Smooth muscle cell (in vitro differentiated cells): ENCODE data around the gene ATOH8. TPM values are rescaled to one million over a fixed set of nuclear protein-coding genes. Genes with fewer than 3 reads are reported as not detected.

Experiments
- DNase-seq: peaks from one replicate; lab custom pipeline; 2025; ENCODE audit not compliant: unreplicated experiment; lab: John Stamatoyannopoulos, UW
- H2AFZ ChIP-seq: fragments of 200-600 bp; sonication (generic); 2 replicates; pipeline ENCODE4 v1.6.0; 2016; ENCODE audit warnings: antibody characterized with exemption, low read depth, mild to moderate bottlenecking
- H3F3A ChIP-seq: fragments of 200-600 bp; sonication (generic); 2 replicates; pipeline ENCODE4 v1.6.0; 2017; ENCODE audit warnings: antibody characterized with exemption, low read depth
- H3K27ac ChIP-seq: fragments of 200-600 bp; sonication (generic); 2 replicates; pipeline ENCODE4 v1.5.1; 2016; ENCODE audit warnings: low read depth, mild to moderate bottlenecking
- H3K27me3 ChIP-seq: fragments of 200-600 bp; sonication (generic); 2 replicates; pipeline ENCODE4 v1.6.1; 2016; ENCODE audit warnings: low read depth, mild to moderate bottlenecking
- H3K36me3 ChIP-seq: fragments of 200-600 bp; sonication (generic); 2 replicates; pipeline ENCODE4 v1.5.1; 2016; ENCODE audit warnings: low read depth
- H3K4me1 ChIP-seq: fragments of 200-600 bp; sonication (generic); 2 replicates; pipeline ENCODE4 v1.5.1; 2016; ENCODE audit warnings: low read depth
- H3K4me2 ChIP-seq: fragments of 200-600 bp; sonication (generic); 2 replicates; pipeline ENCODE4 v1.6.0; 2016; ENCODE audit warnings: mild to moderate bottlenecking
- H3K4me3 ChIP-seq: fragments of 200-600 bp; sonication (generic); 2 replicates; pipeline ENCODE4 v1.5.1; 2016; ENCODE audit warnings: mild to moderate bottlenecking
- H3K79me2 ChIP-seq: fragments of 200-600 bp; sonication (generic); 2 replicates; pipeline ENCODE4 v1.6.0; 2016; ENCODE audit warnings: low read depth, mild to moderate bottlenecking
- H3K9ac ChIP-seq: fragments of 200-600 bp; sonication (generic); 2 replicates; pipeline ENCODE4 v1.6.0; 2016; ENCODE audit warnings: low read depth
- H3K9me3 ChIP-seq: fragments of 200-600 bp; sonication (generic); replicated peaks from 2 replicates; pipeline ENCODE4 v1.5.1; 2016; ENCODE audit warnings: low read depth
- H4K20me1 ChIP-seq: fragments of 200-600 bp; sonication (generic); 2 replicates; pipeline ENCODE4 v1.6.0; 2016; ENCODE audit warnings: low read depth
- CTCF ChIP-seq: fragments of 200-600 bp; sonication (generic); IDR thresholded peaks from 2 replicates; pipeline ENCODE4 v1.5.1; 2017; ENCODE audit warnings: borderline replicate concordance, mild to moderate bottlenecking, antibody characterized with exemption; ENCODE audit not compliant: insufficient read depth, poor library complexity, severe bottlenecking
- WGBS: methylation state at CpG from one replicate; pipeline ENCODE4 v1.1.7; 2016; ENCODE audit warnings: low lambda C conversion rate; 5-methylcytosine and 5-hydroxymethylcytosine counted together
- polyA plus RNA-seq: library from polyadenylated mRNA; unstranded; fragments of >200 nt; fragmentation: Nextera tagmentation; extraction: Ambion mirVana; gene quantifications from 2 replicates; pipeline ENCODE4 v1.2.1, GENCODE V29; 2016
- total RNA-seq: library from RNA; depleted of rRNA; stranded (reverse); fragments of >200 nt; gene quantifications from 2 replicates; pipeline ENCODE4 v1.2.3, GENCODE V29; 2014

The ATOH8 gene
- total and polyA plus RNA-seq, 2 experiments from 2014 or later = 5.2 to 6.5 TPM

- WGBS = 92% methylated on average over 10 of the region's 10 CpGs
- Histone ChIP-seq H2AFZ (no peak overlapping the region), H3K27ac (no peak overlapping the region), H3K79me2 (no peaks in the 10 kb centered on the region), H3K36me3 (no peaks in the 10 kb centered on the region), H3F3A (no peaks in the 10 kb centered on the region), H3K4me2 (no peak overlapping the region), H3K27me3 (no peaks in the 10 kb centered on the region), H3K4me1 (no peaks in the 10 kb centered on the region), H3K4me3 (no peak overlapping the region), H4K20me1 (no peaks in the 10 kb centered on the region), H3K9me3 (no peaks in the 10 kb centered on the region), H3K9ac (no peak overlapping the region)
- DNase-seq = no peak
- TF ChIP-seq CTCF = no peak
These were observed 23.8 kb upstream of the ATOH8 start for GRCh38 chr2:85729825-85730510.

DNA sequence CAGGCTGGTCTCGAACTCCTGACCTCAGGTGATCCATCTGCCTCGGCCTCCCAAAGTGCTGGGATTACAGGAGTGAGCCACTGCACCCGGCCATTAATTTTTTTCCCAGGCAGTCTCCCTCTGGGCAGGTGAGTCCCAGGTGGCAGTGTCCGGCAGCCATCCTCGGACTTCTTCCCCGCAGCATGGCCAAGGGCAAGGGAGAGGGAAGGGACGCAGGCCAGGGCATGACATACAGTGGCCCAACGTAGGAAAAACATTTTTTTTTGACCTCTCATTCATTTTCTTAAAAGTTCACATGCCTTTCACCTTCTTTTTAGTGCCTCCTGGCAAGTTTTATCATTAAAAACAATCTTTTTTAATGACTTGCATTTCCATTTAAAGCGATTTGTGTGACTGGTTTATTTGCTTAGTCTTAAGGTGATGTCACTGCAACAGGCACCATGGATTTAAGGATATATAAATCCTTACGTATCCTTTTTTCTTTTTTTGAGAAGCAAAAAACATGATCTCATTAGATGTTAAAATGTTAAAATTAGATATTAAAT is 23.0 kb upstream of the ATOH8 start:
- DNase-seq = no peak
- H2AFZ ChIP-seq = no peak overlapping the region
- H4K20me1 ChIP-seq = no peaks in the 10 kb centered on the region
- no peaks in the 10 kb centered on the region for H3K9me3 ChIP-seq
- no peaks in the 10 kb centered on the region for H3F3A ChIP-seq
- 91% methylated on average over 10 of the region's 10 CpGs for WGBS
- H3K4me2 ChIP-seq = no peak overlapping the region
- no peak for TF ChIP-seq CTCF
- no peak overlapping the region for H3K27ac ChIP-seq
- H3K27me3 ChIP-seq = no peaks in the 10 kb centered on the region
- H3K4me3 ChIP-seq = no peak overlapping the region
- H3K79me2 ChIP-seq = no peaks in the 10 kb centered on the region
- H3K4me1 ChIP-seq = no peaks in the 10 kb centered on the region
- no peak overlapping the region for H3K9ac ChIP-seq
- H3K36me3 ChIP-seq = no peaks in the 10 kb centered on the region

GRCh38 chr2:85731606-85732005 is 22.2 kb upstream of the ATOH8 start:
- Histone ChIP-seq H3K27me3 (no peaks in the 10 kb centered on the region), H3K27ac (no peak overlapping the region), H3K4me3 (no peak overlapping the region), H3K79me2 (no peaks in the 10 kb centered on the region), H3F3A (no peaks in the 10 kb centered on the region), H3K9me3 (no peaks in the 10 kb centered on the region), H2AFZ (no peak overlapping the region), H4K20me1 (no peaks in the 10 kb centered on the region), H3K4me2 (no peak overlapping the region), H3K4me1 (no peaks in the 10 kb centered on the region), H3K36me3 (no peaks in the 10 kb centered on the region), H3K9ac (no peak overlapping the region)
- DNase-seq = no peak
- TF ChIP-seq CTCF = no peak
- whole genome bisulfite sequencing = 95% methylated on average over 3 of the region's 3 CpGs
